ENCODE data around the gene CDH6. TPM values are rescaled to one million over a fixed set of nuclear protein-coding genes. Genes with fewer than 3 reads are reported as not detected.

CDH6 gene
- total and polyA plus RNA-seq, 2 donors (not counting 3 experiments of a cell fraction or from before 2014, with no cell fraction given) = 0.06 TPM; not detected in 1

GRCh38 chr5:31287985-31288384, 94.5 kb downstream of the CDH6 start:
- H3K9me1 ChIP-seq (replicated peaks; ENCODE audit: control insufficient read depth, extremely low read depth, insufficient read depth, low read length) = no peaks in the 10 kb centered on the region
- no peaks in the 10 kb centered on the region for H3K9me3 ChIP-seq (replicated peaks; ENCODE audit: control insufficient read depth, insufficient read depth, low read length)
- FAIRE-seq = no peak
- TF ChIP-seq, protein P1, sequence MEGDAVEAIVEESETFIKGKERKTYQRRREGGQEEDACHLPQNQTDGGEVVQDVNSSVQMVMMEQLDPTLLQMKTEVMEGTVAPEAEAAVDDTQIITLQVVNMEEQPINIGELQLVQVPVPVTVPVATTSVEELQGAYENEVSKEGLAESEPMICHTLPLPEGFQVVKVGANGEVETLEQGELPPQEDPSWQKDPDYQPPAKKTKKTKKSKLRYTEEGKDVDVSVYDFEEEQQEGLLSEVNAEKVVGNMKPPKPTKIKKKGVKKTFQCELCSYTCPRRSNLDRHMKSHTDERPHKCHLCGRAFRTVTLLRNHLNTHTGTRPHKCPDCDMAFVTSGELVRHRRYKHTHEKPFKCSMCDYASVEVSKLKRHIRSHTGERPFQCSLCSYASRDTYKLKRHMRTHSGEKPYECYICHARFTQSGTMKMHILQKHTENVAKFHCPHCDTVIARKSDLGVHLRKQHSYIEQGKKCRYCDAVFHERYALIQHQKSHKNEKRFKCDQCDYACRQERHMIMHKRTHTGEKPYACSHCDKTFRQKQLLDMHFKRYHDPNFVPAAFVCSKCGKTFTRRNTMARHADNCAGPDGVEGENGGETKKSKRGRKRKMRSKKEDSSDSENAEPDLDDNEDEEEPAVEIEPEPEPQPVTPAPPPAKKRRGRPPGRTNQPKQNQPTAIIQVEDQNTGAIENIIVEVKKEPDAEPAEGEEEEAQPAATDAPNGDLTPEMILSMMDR (IDR thresholded peaks at IDR 0.05; ENCODE audit: extremely low read depth in 1 of 2, insufficient read depth in 1 of 2, low read depth in 1 of 2, low read length in 2 of 2) = no peak
- TF ChIP-seq FOS (IDR thresholded peaks at IDR 0.05; ENCODE audit: borderline replicate concordance, insufficient read depth, low read length) (no peak), POLR2A (IDR thresholded peaks at IDR 0.05; ENCODE audit: low read depth, low read length) (no peak), EZH2 (IDR thresholded peaks at IDR 0.05; ENCODE audit: borderline replicate concordance, low read depth, low read length, severe bottlenecking) (no peak), MYC (IDR thresholded peaks at IDR 0.05; ENCODE audit: low read depth, low read length) (no peak), MAX (IDR thresholded peaks at IDR 0.05; ENCODE audit: insufficient read depth, insufficient read length) (no peak), POLR2AphosphoS5 (IDR thresholded peaks at IDR 0.05; ENCODE audit: insufficient read depth, low read depth, low read length) (no peak), GATA2 (IDR thresholded peaks at IDR 0.05; ENCODE audit: insufficient read depth, insufficient read length, low read depth, low read length) (no peak)
- no peak overlapping the region for H3K4me2 ChIP-seq (ENCODE audit: insufficient read depth, low read length)
- no TSS peak for BruUV-seq (replicated peaks)
- H4K20me1 ChIP-seq (replicated peaks; ENCODE audit: control insufficient read depth, extremely low read depth, insufficient read depth, low read length) = no peaks in the 10 kb centered on the region
- H3K4me1 ChIP-seq (ENCODE audit: control insufficient read depth, extremely low read depth, insufficient read depth, low read length) = no peaks in the 10 kb centered on the region
- no peaks in the 10 kb centered on the region for H3K79me2 ChIP-seq (ENCODE audit: control insufficient read depth, insufficient read depth, low read length)
- ChIA-PET POLR2A (no interaction called here), CTCF (no interaction called here)
- H3K27ac ChIP-seq (ENCODE audit: insufficient read depth, low read depth, low read length) = no peak overlapping the region
- DNase-seq (ENCODE audit: low read depth, low spot score) = no peak
- H3K36me3 ChIP-seq (ENCODE audit: control insufficient read depth in 2 of 2, extremely low read depth in 1 of 2, insufficient read depth in 2 of 2, low read length in 2 of 2) = no peaks in the 10 kb centered on the region
- H3K9ac ChIP-seq (replicated peaks; ENCODE audit: extremely low read depth, insufficient read depth, low read length) = no peak overlapping the region
- dilution Hi-C loops (cut with MboI; ENCODE audit: extremely low pct_ligation_motif_present, low sequenced_read_pairs) (no loop called here), intact Hi-C loops (cut with micrococcal nuclease) (no loop called here)
- H2AFZ ChIP-seq (ENCODE audit: low read depth, low read length) = no peak overlapping the region
- no peaks in the 10 kb centered on the region for H3K27me3 ChIP-seq (ENCODE audit: control insufficient read depth in 2 of 2, insufficient read depth in 2 of 2, low read length in 2 of 2)
- no peak overlapping the region for H3K4me3 ChIP-seq (replicated peaks in 1 of 3; ENCODE audit: insufficient read depth in 1 of 3, low read depth in 1 of 3, low read length in 3 of 3)
